HG03575 (cell line): Measurements from ENCODE around the gene MGST2.

ENCODE experiments used
- ATAC-seq: cut with Tn5 transposase; IDR thresholded peaks from one replicate; pipeline ENCODE4 v1.9.1; 2021; ENCODE audit not compliant: unreplicated experiment, insufficient number of reproducible peaks, low FRiP score; ENCODE audit errors: extremely low read depth

Gene MGST2

DNA sequence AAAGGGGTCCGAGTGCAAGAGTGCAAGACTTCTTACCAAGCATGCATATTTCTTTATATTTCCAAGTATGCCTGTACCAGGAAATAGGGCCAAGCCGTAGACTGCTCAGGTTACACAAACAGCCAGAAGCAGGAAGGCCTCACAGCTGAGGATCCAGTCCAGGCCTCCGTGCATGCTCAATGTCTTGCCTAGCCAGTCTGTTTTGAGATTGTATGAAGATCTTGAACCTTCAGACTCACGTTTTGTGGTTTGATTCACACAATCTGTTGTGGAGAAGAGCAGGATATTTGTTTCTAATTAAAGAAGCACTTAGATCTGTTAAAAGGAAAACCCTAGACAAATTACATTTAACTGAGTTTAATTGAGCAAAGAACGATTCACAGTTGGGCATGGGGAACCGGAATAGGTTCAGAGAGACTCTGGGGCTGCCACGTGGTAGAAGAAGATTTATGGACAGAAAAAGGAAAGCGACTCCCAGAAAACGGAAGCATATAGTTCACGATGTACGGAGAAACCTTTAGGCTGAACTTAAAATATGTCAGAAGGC lies 1.2 kb downstream of the MGST2 start:
- ATAC-seq, result no peak

DNA sequence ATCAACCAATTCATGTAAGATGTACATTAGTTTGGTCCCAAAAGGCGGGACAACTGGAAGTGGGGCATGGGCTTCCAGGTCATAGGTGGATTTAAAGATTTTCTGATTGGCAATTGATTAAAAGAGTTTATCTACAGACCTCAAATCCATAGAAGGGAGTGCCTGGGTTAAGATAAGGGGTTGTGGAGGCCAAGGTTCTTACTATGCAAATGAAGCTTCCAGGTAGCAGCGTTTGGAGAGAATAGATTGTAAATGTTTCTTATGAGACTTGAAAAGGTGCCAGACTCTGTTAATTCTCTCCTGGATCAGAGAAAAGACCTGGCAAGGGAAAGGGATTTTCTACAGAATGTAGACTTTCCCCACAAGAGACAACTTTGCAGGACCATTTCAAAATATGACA lies 2.4 kb downstream of the MGST2 start:
- ATAC-seq, result no peak

DNA sequence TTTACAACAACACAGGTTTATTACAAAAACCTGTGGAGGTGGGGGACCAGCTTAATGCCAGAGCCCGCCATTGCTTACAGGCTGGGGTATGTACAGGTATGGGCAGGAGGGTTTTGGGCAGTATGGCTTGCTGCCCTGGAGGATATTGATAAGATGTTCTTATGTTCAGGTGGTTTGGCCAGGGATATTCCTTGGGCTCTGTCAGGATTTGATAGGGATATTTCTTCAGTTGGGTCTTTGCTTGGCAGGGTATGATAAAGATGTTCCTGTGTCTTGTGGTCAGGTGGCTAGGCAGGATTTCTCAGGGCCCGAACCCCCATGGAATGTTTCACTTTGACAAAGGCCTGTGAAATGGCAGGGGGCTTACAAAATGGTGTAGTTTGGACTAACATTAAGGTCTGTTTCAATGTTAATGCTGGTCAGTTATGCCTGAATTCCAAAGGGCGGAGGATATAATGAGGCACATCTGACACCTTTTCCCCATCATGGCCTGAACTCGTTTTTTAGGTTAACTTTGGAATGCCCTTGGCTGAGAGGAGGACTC lies 3.1 kb downstream of the MGST2 start:
- no peak for ATAC-seq

DNA sequence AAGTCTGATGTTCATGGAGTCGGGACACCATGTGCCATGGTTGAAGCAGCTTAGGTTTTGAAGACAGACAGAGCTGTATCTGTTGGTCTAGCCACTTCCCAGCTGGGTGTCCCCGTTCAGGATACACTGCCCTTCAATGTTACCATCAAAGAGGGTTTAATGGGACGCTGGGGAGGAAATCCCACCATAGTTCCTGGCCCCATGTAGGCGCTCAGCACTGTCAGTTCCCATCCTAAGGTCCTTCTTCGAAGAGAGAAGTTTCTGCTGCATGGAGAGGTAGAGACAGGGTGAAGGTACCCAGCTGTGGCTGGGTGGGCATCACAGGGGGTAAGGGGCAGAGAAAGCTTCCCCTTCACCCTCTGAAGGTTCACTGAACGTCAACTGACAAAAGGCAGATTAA lies 3.7 kb downstream of the MGST2 start:
- ATAC-seq, result no peak

DNA sequence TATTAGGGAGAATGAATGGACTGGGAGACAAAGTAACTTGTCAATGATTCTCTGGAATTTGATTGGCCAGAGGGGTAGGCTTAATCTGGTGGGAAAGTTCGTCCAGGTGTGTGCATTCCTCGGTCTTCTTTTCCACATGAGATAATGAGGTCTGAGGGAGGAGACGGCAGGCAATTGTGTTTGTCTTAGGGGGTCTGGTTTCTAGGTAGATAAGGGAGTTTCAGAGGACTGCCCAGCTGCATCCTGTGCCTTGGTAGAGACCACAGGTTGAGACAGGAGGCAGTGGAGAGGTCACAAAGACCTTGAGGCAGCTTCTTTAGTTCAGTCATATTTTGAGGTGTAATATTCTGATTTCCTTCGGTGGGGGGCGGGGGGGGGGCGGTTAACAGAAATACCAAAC lies 4.3 kb downstream of the MGST2 start:
- no peak for ATAC-seq

DNA sequence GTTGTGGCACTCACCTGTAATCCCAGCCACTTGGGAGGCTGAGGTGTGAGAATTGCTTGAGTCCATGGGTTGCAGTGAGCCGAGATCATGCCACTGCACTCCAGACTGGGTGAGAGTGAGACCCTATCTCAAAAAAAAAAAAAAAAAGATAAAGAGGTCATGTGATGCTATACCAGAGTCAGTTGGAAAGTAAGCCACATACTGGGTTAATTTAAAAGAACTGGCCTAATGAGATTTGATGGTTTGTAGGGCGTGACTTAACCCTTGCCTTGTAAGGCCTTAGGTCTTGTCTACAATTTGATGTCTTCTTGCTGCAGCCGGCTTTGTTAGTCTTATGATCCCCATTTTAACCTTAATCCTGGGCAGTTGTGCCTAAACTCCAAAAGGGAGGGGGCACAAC lies 5.2 kb downstream of the MGST2 start:
- ATAC-seq, result no peak

DNA sequence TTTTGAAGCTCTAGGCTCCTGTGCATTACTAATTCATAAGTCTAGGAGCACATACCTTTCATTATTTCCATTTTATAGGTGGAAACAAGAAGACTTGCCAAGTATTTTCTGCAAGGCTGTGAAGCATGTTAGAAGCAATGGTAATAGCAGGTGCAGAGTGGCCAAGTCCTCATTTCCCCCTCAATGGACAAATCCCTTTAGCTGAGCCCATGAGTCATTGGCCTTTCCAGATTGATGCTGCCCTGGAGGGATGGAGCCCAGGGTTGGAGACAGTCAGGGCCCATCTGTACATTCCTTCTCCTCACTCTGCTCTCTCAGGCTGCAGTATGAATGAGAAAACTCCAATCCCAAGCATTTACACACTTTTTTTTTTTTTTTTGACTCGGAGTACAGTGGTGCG lies 6.6 kb downstream of the MGST2 start:
- ATAC-seq, result no peak

DNA sequence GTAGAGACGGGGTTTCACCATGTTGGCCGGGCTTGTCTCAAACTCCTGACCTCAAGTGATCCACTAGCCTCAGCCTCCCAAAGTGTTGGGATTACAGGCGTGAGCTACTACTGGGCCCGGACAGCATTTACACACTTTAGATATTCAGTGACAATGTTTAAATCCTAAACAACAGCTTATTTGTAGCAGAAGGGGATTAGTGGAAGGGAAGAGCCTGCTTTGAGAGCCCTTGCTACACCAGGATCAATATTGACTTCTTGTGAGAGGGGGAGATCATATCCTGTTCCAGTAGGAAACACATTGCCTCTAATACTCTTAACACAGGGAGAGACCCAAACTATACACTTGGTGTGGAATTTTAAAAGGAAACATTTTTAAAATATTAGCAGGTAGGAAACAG lies 7.1 kb downstream of the MGST2 start:
- no peak for ATAC-seq

DNA sequence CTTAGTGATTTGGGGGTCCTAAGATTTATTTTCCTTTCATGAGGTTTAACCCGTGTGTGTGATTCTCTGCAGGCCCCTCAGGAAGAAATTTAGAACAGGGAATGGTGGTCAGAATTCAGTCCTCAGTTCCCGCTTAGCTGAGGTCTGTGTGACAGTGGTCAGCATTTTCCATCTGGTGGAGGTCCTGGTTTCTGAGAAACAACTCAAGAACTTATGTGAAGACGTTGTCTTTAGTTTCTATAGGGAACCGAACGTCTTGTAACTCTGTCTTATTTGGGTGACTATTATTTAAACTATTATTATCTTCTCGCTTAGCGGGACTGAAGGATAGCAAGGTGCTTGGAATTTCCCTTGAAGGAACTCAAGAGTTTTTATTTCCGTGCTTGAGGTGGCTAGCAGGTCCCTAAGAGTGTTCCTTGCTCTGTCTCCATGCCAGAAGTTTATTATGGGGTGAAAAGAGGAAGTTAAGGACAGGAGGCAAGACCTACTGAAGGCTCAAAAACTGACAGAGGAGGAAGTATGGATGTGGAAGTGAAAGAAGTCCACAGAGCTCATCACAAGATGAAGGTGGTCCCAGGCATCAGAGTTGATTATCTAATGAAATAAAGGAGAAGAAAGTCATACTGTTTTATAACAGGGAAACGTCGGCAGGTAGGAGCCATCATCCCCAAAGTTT lies 9.4 kb downstream of the MGST2 start:
- no peak for ATAC-seq

DNA sequence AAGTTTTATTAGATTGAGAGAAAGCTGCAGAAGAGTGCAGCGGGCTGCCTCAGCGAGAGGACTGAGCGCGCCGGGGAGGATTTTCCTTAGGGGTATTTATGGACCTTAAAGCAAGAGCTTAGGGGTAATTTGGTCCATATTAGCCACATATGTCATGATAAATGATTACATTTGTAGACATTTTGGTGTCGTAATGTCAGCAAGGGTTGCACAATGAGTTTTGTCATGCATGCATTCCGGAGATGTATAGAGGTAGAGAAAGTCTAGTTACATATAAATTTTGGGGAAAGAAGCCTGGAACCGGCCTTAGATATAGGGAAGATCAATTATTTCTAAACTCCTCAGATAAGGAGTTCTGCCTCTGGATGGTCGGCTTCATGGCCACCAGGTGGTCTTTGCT lies 10.0 kb downstream of the MGST2 start:
- no peak for ATAC-seq

DNA sequence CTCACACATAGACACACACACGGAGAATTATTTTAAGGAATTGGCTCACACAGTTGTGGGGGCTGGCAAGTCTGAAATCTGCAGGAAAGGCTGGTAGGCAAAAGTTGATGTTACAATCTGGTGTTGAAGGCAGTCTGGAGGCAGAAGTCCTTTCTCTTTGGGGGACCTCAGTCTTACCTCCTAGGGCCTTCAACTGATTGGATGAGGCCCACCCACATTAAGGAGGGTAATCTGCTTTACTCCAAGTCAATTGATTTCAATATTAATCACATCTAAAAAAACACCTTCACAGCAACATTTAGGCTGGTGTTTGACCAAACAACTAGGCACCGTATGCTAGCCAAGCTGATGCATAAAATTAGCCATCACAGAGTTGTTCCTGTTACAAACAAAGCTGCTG lies 10.7 kb downstream of the MGST2 start:
- ATAC-seq, result no peak

DNA sequence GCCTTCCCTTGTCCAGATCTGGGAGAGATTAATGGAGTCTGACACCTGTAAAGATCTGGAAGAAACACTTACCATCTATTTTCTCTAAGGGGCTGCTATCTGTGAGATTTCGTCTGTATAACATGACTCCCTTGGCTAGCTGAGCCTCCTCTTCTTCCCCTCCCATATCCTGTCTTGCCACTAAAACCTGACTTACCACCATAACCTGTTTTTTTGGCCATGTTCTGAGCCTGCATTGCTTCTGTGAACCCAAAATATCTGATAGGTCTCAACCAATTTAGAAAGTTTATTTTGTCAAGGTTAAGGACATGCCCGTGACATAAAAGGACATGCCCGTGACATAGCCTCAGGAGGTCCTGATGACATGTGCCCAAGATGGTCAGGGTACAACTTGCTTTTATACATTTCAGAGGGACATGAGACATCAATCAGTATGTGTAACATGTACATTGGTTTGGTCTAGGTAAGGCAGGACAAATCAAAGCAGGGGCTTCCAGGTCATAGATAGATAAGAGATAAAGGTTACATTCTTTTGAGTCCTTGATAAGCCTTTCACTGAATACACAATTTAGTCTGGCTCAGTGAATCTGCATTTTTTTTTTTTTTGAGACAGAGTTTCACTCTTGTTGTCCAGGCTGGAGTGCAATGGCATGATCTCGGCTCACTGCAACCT lies 11.4 kb downstream of the MGST2 start:
- no peak for ATAC-seq

DNA sequence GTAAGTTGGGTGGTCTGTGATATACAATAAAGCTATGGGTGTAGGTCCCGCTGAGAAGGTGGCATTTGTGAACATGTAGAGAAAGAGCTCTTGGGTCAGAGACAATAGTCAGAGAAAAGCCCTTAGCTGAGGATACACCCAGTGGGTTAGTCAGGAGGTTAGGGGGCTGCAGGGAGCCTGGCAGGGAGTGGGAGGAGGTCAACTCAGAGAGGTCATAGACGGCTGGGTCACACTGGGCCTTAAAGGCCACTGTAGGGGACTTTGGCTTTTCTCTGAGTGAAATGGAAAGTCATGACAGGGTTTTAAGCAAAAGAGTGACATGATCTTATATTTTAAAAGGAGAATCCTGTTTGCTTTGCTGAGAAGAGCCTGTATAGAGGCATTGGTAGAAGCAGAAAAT lies 16.7 kb downstream of the MGST2 start:
- ATAC-seq, result no peak

DNA sequence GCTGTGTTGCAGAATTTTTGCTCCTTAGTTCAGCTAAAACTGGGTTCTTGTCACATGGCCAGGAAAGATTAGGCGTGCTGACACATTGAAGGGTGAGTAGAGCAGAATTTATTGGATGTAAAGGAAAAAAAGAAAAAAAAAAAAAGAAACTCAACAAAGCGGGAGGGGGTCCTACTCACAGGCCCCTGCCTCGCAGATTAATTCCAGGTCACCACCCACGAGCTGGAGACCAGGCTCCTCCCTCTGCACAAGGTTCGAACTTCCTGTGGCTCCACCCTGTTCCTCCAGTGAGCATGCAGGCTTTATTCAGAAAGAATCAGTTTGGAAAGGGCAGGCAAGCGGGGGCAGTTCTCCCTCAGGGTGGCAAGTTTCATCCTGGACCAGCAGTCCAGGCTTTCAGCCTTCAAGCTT lies 17.1 kb downstream of the MGST2 start:
- ATAC-seq, result no peak

DNA sequence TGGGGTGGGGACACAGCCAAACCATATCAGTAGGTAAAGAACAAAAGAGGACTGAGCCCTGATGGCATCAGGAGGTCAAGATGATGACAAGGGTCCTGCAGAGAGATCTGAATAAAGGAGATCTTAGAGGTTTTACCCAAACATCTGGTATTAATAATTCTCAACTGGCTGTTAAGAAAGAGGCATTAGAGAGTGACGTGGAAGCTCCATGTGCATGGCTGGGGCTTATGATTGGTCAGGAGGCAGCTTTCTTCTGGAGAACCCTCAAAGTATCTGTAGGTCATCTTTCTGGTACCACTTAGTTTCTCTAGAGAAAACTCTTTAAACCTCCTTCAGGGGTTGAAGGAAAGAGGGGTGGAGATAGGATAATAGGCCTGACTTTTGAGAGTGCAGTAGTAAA lies 18.7 kb downstream of the MGST2 start:
- ATAC-seq, result no peak

DNA sequence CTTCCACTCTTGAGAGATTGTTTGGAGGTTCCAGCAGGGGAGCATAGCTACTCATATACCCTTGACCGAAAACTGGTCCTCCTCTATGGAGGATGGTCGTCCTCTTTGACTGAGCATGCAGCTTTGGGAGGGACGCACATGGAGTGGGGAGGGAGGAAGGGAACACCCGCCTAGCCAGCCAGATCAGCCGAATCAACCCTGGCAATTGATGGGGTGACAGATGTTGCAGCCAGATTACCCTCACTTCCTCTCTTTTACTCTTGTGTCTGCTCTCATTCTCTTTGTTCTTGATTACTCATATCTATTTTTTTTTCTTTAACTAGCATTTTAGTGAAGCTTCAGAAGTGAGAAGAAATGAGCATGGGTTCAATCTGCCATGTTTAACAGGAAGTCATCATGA lies 19.6 kb downstream of the MGST2 start:
- ATAC-seq, result no peak

DNA sequence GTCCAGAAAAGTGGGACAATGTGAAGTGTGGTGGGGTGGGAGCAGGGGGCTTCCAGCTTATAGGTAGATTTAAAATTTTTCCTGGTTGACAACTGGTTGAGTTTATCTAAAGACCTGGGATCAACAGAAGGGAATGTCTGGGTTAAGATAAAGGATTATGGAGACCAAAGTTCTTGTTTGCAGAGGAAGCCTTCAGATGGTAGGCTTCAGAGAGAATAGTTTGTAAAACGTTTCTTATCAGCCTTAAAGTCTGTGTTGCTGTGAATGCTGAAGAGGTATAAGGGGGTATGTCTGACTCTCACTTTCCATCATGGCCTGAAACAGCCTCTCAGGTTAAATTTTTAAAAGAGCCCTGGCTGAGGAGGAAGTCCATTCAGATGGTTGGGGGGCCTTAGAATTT lies 20.5 kb downstream of the MGST2 start:
- ATAC-seq, result no peak

DNA sequence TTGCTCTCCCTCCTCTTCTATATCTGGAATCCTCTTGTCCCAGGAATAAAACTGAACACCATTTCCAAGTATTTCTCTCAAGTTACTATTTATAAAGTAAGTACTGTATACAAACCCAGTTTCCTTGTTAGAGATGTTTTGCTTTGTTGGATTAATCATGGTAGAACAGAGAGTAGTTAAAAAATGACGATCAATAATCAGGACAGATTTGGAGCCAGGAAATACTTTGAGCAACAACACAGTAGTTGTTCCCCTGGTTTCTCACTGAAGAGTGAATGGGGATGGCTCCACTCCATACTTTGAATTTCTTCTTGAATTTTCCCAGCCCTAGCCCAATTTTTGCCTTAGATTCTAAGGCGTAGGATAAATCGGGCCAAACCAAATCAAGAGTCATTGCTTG lies 21.4 kb downstream of the MGST2 start:
- ATAC-seq, result no peak

DNA sequence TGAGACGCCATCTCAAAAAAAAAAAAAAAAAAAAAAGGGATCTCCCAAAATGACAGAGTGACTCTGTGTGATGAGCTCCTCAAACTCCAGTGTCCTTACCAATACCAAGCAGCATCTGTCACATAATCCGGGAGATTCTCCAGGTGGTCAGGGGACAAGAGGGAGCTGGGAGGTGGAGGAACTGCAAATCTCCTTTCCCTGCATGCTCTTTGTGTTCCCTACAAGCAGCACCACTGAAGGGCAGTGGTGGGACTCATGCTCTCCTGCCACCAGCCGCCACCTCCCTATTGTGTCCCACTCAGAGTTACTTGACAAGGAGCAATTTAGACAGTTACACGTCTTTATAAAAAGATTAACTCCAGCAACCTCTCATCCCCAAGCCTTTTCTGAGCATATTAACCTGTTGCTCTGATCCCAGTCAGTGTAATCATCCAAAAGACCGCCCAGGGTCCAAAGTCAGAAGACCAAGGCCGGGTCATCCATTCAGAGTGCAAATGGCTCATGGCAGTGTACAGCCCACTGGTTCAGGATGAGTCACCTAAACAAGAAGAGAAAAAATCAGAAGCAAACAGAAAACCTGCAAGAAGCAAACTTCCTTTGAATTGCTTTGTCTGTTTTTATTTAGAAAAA lies 23.6 kb downstream of the MGST2 start:
- ATAC-seq, result no peak

DNA sequence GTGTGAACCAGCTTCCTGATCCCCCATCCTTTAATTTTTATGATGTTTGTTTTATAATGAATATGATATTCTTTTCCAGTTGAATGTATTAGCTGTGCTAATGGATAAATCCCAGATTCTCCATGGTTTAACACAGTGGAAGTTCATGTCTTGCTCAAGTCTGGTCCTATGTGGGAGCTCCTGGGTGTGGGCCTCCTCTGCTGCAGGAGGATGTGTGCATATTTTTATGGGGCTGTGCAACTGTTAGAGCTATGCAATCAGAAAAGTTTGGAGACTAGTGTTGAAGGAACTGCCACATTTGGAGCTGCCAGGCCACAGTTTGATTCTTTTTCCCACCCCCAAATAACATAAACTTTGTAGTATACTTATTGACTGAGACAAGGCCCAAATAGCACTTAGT lies 24.8 kb downstream of the MGST2 start:
- no peak for ATAC-seq
